Measurements from ENCODE around the gene B4GALT6. TPM values are rescaled to one million over a fixed set of nuclear protein-coding genes. Genes with fewer than 3 reads are reported as not detected.

B4GALT6 gene
- total RNA-seq, 1 experiment from 2014 or later: 16.1 TPM

GRCh38 chr18:31595121-31595771 is 89.1 kb downstream of the B4GALT6 start:
- intact Hi-C loops (cut with micrococcal nuclease): no loop called here
- Histone ChIP-seq H4K20me1 (ENCODE audit: insufficient read depth) (no peaks in the 10 kb centered on the region), H3K4me2 (ENCODE audit: low read length) (no peak overlapping the region), H2AFZ (ENCODE audit: low read depth, low read length, poor library complexity, severe bottlenecking) (no peak overlapping the region), H3K9me3 (ENCODE audit: control insufficient read depth in 1 of 2, insufficient read depth in 1 of 2, low read depth in 1 of 2, low read length in 2 of 2) (no peaks in the 10 kb centered on the region), H3K36me3 (ENCODE audit: control insufficient read depth in 1 of 2, insufficient read depth in 2 of 2, low read length in 2 of 2) (no peaks in the 10 kb centered on the region), H3K27me3 (ENCODE audit: insufficient read depth, low read length) (no peaks in the 10 kb centered on the region), H3K9me2 (ENCODE audit: insufficient read depth) (no peaks in the 10 kb centered on the region), H3K79me2 (ENCODE audit: insufficient read depth, low read length) (no peaks in the 10 kb centered on the region), H3K4me1 (ENCODE audit: control insufficient read depth in 1 of 2, insufficient read depth in 2 of 2, low read length in 2 of 2) (no peaks in the 10 kb centered on the region), H3K9ac (ENCODE audit: low read length) (no peak overlapping the region), H3K4me3 (replicated peaks in 1 of 2; ENCODE audit: low read depth in 1 of 2, low read length in 2 of 2) (no peak overlapping the region), H3K27ac (ENCODE audit: low read depth, low read length) (no peak overlapping the region)
- TF ChIP-seq JUND (IDR thresholded peaks at IDR 0.05) (no peak), EZH2phosphoT487 (IDR thresholded peaks at IDR 0.05; ENCODE audit: borderline replicate concordance) (no peak), POLR2A (IDR thresholded peaks at IDR 0.05; ENCODE audit: borderline replicate concordance, extremely low read depth, insufficient read depth, insufficient read length) (no peak), MAX (IDR thresholded peaks at IDR 0.05) (no peak), YY1 (IDR thresholded peaks at IDR 0.05; ENCODE audit: extremely low read depth, insufficient replicate concordance, low read depth, low read length) (no peak), SRF (IDR thresholded peaks at IDR 0.05; ENCODE audit: low read depth) (no peak), ZFX (IDR thresholded peaks at IDR 0.05) (no peak), ELF1 (IDR thresholded peaks at IDR 0.05; ENCODE audit: borderline replicate concordance, low read depth) (no peak), EZH2 (IDR thresholded peaks at IDR 0.05) (no peak), POLR2AphosphoS5 (IDR thresholded peaks at IDR 0.05; ENCODE audit: low read depth, low read length) (no peak), SP1 (IDR thresholded peaks at IDR 0.05; ENCODE audit: low read depth) (no peak), FOSL1 (IDR thresholded peaks at IDR 0.05; ENCODE audit: low read depth) (no peak)
- POLR2A ChIA-PET: no interaction called here
- DNase-seq (ENCODE audit: low read depth, low spot score) (no peak), ATAC-seq (no peak)
- CTCF ChIA-PET: no interaction called here
- BruUV-seq (replicated peaks): no TSS peak
- RAD21 ChIA-PET (ENCODE audit: low non-redundant PET in 1 of 2, low total read pairs in 2 of 2, uncharacterized antibody in 2 of 2, unreplicated experiment in 2 of 2): no interaction called here
